Measurements from ENCODE around the gene SLMAP. TPM values are rescaled to one million over a fixed set of nuclear protein-coding genes. Genes with fewer than 3 reads are reported as not detected.

SLMAP gene
- polyA plus RNA-seq, 1 donor (not counting 4 experiments of a cell fraction or from before 2014, with no cell fraction given), result 58.0 TPM

- dilution Hi-C loops (cut with MboI; ENCODE audit: extremely low pct_ligation_motif_present, low sequenced_read_pairs), result no loop called here
- DNase-seq (ENCODE audit: low read depth, low spot score), result no peak
- Histone ChIP-seq H3K27me3 (ENCODE audit: control insufficient read depth, extremely low read depth, insufficient read depth, low read length) (no peaks in the 10 kb centered on the region), H3K9ac (ENCODE audit: control insufficient read depth, extremely low read depth, insufficient read depth, low read length) (no peak overlapping the region), H3K79me2 (ENCODE audit: control insufficient read depth, insufficient read depth, low read length) (peaks cover 97% of the 10 kb centered on the region), H3K4me2 (ENCODE audit: control insufficient read depth, extremely low read depth, insufficient read depth, low read depth, low read length) (no peak overlapping the region), H3K4me3 (ENCODE audit: control insufficient read depth in 2 of 3, extremely low read depth in 1 of 3, insufficient read depth in 2 of 3, low read depth in 1 of 3, low read length in 3 of 3) (no peak overlapping the region), H2AFZ (ENCODE audit: control insufficient read depth, low read length) (no peak overlapping the region), H3K27ac (ENCODE audit: control insufficient read depth, insufficient read depth, low read length) (no peak overlapping the region), H3K9me3 (ENCODE audit: control insufficient read depth, low read depth, low read length) (no peaks in the 10 kb centered on the region), H4K20me1 (ENCODE audit: control insufficient read depth, extremely low read depth, insufficient read depth, low read length) (peaks cover 16% of the 10 kb centered on the region), H3K9me1 (ENCODE audit: control insufficient read depth, extremely low read depth, insufficient read depth, low read length) (peaks cover 2% of the 10 kb centered on the region), H3K4me1 (ENCODE audit: control insufficient read depth, extremely low read depth, insufficient read depth, low read length) (peaks cover 13% of the 10 kb centered on the region), H3K36me3 (ENCODE audit: control insufficient read depth in 2 of 2, extremely low read depth in 1 of 2, insufficient read depth in 2 of 2, low read length in 2 of 2) (no peaks in the 10 kb centered on the region)
- TF ChIP-seq CTCF (optimal IDR thresholded peaks at IDR 0.05 in 1 of 3, IDR thresholded peaks at IDR 0.05 in 1 of 3, conservative IDR thresholded peaks at IDR 0.05 in 1 of 3; ENCODE audit: extremely low read depth in 1 of 3, insufficient read depth in 2 of 3, low read length in 3 of 3) (no peak), EZH2 (IDR thresholded peaks at IDR 0.05; ENCODE audit: low read length) (no peak)
- FAIRE-seq, result no peak
Measured at GRCh38 chr3:57810048-57810447, 53.9 kb downstream of the SLMAP start.

GRCh38 chr3:57810471-57811137, 54.5 kb downstream of the SLMAP start:
- no peak for TF ChIP-seq CTCF (optimal IDR thresholded peaks at IDR 0.05 in 1 of 3, IDR thresholded peaks at IDR 0.05 in 1 of 3, conservative IDR thresholded peaks at IDR 0.05 in 1 of 3; ENCODE audit: extremely low read depth in 1 of 3, insufficient read depth in 2 of 3, low read length in 3 of 3)
- no peak for TF ChIP-seq EZH2 (IDR thresholded peaks at IDR 0.05; ENCODE audit: low read length)
- peaks cover 16% of the 10 kb centered on the region for H4K20me1 ChIP-seq (ENCODE audit: control insufficient read depth, extremely low read depth, insufficient read depth, low read length)
- H3K79me2 ChIP-seq (ENCODE audit: control insufficient read depth, insufficient read depth, low read length), result peaks cover 96% of the 10 kb centered on the region
- H3K9me3 ChIP-seq (ENCODE audit: control insufficient read depth, low read depth, low read length), result no peaks in the 10 kb centered on the region
- FAIRE-seq, result peak; percentile 36
- peaks cover 2% of the 10 kb centered on the region for H3K9me1 ChIP-seq (ENCODE audit: control insufficient read depth, extremely low read depth, insufficient read depth, low read length)
- H3K4me2 ChIP-seq (ENCODE audit: control insufficient read depth, extremely low read depth, insufficient read depth, low read depth, low read length), result no peak overlapping the region
- peaks cover 7% of the 10 kb centered on the region for H3K4me1 ChIP-seq (ENCODE audit: control insufficient read depth, extremely low read depth, insufficient read depth, low read length)
- dilution Hi-C loops (cut with MboI; ENCODE audit: extremely low pct_ligation_motif_present, low sequenced_read_pairs), result no loop called here
- no peak overlapping the region for H2AFZ ChIP-seq (ENCODE audit: control insufficient read depth, low read length)
- H3K9ac ChIP-seq (ENCODE audit: control insufficient read depth, extremely low read depth, insufficient read depth, low read length), result no peak overlapping the region
- H3K27ac ChIP-seq (ENCODE audit: control insufficient read depth, insufficient read depth, low read length), result no peak overlapping the region
- no peak for DNase-seq (ENCODE audit: low read depth, low spot score)
- H3K36me3 ChIP-seq (ENCODE audit: control insufficient read depth in 2 of 2, extremely low read depth in 1 of 2, insufficient read depth in 2 of 2, low read length in 2 of 2), result no peaks in the 10 kb centered on the region
- H3K4me3 ChIP-seq (ENCODE audit: control insufficient read depth in 2 of 3, extremely low read depth in 1 of 3, insufficient read depth in 2 of 3, low read depth in 1 of 3, low read length in 3 of 3), result no peak overlapping the region
- no peaks in the 10 kb centered on the region for H3K27me3 ChIP-seq (ENCODE audit: control insufficient read depth, extremely low read depth, insufficient read depth, low read length)
